ENCODE results near the gene RPL15. TPM values are rescaled to one million over a fixed set of nuclear protein-coding genes. Genes with fewer than 3 reads are reported as not detected.

The RPL15 gene
- 2,869 TPM for total RNA-seq

DNA sequence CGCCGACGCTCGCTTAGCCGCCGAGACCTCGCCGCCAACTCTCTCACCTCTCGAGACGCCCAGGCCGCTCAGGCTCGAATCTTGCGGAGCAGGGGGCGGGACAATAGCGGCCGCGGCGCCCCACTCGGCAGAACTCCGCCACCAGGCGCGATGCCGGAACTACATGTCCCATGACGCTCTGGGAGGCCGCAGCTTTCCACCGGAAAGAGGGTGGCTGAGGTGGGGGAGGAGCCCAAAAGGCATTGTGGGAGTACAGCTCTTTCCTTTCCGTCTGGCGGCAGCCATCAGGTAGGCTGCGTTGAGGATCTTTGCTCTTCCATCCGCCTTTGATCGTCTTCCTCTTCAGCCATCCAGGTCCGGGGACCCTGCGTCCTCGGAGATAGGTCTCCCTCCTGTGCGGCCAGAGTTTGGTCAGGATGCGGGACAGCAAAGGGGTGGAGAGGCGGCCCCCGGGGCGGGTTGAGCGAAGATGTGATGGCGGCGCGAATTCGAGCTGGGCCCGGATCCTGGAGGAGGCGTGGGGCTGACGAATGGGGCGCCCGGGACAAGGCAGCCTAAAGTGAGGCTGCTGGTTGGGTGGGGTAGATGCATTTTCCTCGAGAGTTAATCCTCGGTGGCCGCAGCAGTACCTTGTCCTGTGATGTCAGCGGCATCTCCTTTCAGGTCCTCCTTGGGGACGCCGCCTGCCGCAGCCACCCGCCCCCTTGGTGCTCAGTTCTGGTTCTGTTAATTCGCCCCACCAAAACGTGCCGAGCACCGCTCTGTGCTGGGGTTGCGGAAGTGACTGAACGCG, at the start of gene RPL15, which contains the start of gene NKIRAS1:
TSS of gene RPL15 (plus strand) at position 247 of the 793 bp plus-strand sequence. CDS start 728 bp downstream, outside the sequence.
TSS of gene NKIRAS1 (minus strand) at position 105 of the 793 bp plus-strand sequence. CDS start 6,086 bp downstream, outside the sequence.

DNA sequence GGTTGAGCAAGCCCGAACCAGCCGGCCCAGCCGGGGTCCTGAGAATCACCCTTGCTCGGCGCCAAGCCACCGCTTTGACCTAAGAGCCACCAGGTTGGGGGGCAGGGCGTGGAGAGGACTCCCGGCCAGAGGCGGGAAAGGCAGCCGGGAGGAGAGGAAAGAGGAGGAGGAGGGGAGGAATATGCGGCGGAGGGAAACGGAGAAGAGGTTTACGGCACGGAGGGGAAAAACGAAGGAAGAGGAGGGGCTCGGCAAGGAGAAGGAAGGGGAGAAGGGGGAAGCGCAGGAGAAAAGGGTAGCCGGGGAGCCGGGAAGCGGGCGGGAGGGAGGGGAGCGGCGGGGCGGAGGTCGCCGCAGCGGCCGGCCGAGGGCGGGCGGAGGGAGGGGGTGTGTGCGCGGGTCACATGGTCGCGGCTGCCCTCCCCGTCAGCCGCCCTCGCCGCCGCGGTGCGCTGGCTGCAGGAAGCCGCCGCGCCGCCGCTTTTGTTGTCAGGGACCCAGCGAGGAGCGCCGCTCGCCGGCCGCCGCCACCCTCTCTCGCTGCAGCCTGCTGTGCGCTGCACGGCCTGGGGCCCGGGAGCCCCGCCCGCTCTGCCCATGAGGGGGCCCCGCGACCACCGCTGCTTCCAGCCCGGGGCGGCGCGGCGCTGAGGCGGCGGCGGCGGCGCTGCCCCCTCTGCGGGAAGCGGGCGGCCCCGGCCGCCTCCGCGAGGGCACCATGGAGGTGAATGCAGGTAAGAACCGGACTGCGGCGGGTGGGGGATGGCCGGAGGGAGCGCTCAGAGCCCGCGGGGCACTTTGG, 28.1 kb downstream of the RPL15 start, which contains the start of gene NR1D2:
TSS of gene NR1D2 (plus strand) at position 426 of the 802 bp plus-strand sequence. CDS start at position 719, 293 bp downstream.

Other genes starting within 250 kb of the RPL15 start
- 110 TPM for gene UBE2E1, start 111.2 kb upstream of the RPL15 start, total RNA-seq
- gene NKIRAS1, start 142 bp upstream of the RPL15 start, total RNA-seq, result 9.9 TPM
- gene NR1D2, start 28.2 kb downstream of the RPL15 start, total RNA-seq, result 40.4 TPM